ENCODE results near the gene GRAMD4.

GRCh38 chr22:46572911-46573780, 47.0 kb upstream of the GRAMD4 start:
- TF ChIP-seq CTCF (IDR thresholded peaks at IDR 0.05 in 4 of 5, conservative IDR thresholded peaks at IDR 0.05 in 1 of 5) = no peak
- no peak for TF ChIP-seq POLR2A (IDR thresholded peaks at IDR 0.05)

Measured in gastrocnemius medialis (tissue), 4 donors.